GM19463 (cell line): ENCODE data around the gene SF1.

Experiments
- ATAC-seq: cut with Tn5 transposase; IDR thresholded peaks from one replicate; pipeline ENCODE4 v1.9.1; 2021; ENCODE audit warnings: mild to moderate bottlenecking, moderate library complexity; ENCODE audit not compliant: unreplicated experiment

Gene SF1

DNA sequence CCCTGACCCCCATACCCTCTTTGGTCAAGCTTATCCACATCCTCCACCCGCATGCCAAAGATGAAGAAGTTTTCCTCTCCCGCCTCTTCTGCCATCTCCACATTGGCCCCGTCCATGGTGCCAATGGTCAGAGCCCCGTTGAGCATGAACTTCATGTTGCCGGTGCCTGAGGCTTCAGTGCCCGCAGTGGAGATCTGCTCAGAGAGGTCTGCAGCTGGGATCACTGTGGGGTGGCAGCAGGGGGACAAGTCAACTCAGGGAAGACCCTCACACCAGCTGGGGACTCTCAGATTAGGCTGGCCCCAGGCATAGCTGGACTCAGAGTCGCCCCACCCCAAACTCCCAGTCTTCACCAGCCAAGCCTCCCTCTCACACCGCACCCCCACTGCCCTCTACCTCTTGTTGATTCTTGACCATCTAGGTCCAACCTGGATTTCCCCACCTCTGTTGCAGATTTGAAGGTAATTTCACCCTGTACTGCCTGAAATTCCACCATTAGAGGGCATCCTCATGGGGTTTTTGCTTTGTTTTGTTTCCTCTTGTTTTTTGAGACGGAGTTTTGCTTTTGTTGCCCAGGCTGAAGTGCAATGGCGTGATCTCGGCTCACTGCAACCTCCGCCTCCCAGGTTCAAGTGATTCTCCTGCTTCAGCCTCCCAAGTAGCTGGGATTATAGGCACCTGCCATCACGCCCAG is 27.8 kb downstream of the SF1 start:
- ATAC-seq: no peak

DNA sequence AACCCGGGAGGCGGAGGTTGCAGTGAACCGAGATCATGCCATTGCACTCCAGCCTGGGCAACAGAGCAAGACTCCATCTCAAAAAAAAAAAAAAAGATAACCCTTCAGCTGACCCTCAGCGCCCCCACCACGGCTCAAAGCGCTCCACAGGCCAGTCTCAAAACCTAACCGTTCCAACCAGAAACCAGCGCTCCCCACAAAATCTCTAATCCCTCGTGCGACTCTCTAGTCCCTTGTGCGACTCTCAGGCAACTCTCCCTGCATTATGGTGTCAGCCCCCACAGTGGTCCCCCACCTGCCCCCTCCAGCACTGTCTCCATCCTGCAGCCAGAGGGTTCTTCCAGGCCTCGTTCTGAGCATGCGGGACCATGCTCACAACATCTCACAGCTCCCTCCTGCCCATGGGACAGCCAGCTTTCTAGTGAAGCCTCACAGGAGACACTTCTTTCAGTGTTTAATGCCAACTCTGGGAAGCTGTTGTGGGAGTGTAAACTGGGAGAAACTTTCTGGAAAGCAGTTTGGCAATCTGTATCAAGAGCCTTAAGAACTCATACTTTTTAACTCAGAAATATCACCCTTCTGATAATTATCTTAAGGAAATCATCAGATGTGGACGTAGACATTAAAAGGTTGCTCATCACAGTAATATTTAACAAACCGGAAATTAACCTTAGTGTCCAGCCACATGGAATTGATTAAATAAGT is 30.2 kb downstream of the SF1 start:
- no peak for ATAC-seq

DNA sequence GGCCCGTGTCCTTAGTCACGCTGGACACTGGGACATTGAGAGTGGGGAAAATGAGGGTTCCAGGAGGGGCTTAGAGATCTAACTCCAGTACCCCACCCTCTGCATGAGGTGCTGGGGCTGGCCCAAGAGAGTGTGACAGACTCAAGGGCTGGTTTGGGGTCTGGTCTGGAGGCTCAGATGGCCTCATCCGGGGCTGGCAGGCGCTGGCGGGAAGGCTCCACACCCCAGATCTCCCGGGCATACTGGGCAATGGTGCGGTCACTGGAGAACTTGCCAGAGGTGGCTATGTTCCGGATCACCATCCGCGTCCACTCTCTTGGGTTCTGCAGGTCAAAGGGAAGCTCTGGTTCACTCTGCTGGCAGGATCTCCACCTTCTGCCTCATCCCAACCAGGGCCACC is 31.9 kb downstream of the SF1 start:
- ATAC-seq: no peak

DNA sequence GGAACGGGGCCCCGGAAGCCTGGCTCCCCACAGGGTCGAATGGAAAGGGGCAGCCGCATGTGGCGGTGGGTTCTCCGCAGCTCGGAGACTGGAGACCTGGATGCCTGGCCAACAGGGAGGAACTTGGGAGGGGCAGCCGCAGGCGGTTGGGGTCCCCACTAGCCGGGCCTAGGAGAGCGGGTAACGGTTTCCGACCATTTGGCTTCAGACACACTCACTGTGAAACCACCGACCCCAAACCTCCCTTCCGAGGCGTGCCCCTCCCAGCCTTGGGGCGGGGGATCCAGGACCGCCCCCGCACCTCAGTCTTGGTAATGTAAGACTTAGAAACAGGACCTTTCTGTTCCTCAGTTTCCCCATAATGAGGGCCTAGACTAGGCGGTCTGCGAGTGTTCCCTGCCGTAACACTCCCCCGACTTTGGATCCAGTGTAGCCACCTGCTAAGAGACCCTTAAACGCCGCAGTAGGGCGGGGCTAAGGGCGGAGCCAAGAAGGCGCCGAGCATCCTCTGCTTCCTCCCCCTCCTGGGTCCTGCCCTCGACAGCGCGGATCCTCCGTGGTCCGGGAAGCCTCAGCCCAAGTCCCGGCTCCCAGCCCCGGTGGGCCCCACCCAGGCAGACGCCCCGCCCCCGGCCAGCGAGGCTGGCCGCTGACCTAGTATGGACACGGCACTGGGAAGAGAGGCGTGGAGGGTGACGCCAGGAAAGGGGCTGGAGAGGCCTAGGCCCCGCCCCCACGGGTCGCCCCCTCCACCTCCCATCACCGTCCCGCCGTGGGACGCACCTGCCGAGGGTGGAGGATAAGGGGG is 32.6 kb downstream of the SF1 start:
- no peak for ATAC-seq

DNA sequence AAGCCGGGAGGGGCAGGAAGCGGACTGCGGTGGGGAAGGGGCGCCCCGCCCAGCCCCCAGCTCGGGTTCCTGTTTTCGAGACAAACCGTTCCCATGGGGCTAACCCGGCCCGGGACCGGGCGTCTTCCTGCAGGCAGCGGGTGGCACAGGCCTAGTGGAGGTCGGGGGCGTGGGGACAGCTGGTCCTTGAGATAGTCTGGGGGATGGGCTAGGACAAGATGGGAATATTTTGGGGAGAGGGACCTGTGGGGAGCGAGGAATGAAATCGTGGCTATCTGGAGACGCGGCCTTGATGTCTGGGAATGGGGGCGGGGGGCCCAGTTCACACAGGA is 33.2 kb downstream of the SF1 start:
- ATAC-seq: no peak

DNA sequence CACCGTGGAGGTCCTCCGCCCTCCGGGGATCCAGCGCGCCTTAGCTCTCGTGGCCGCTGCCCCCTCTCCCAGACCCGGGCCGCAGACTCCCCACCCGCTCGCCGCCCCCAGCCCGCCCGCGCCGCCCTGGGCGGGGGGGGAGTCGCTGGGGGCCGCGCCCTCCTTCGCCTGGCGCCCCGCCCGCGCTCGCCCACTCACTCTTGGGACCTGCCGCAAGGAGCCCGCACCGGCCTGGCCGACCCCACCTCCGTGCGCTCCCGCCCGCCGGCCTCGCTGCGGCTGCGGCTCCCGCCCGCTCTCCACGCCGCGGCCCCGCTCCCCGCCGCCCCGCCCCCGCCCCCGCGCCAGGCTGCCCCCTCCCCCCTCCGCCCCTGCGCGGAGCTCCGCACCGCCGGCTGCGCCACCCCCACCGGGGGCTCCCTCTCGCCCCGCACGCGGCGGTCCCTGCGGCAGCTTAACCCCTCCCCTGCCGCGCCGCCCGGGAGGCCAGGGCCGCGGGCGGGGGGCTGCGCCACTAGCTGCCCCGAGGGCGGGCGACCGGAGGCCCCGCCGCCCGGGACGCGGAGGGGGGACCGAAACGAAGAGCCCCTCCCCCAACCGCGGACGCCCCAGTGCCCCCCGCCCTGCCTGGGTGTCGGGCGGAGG is 33.7 kb downstream of the SF1 start:
- no peak for ATAC-seq

DNA sequence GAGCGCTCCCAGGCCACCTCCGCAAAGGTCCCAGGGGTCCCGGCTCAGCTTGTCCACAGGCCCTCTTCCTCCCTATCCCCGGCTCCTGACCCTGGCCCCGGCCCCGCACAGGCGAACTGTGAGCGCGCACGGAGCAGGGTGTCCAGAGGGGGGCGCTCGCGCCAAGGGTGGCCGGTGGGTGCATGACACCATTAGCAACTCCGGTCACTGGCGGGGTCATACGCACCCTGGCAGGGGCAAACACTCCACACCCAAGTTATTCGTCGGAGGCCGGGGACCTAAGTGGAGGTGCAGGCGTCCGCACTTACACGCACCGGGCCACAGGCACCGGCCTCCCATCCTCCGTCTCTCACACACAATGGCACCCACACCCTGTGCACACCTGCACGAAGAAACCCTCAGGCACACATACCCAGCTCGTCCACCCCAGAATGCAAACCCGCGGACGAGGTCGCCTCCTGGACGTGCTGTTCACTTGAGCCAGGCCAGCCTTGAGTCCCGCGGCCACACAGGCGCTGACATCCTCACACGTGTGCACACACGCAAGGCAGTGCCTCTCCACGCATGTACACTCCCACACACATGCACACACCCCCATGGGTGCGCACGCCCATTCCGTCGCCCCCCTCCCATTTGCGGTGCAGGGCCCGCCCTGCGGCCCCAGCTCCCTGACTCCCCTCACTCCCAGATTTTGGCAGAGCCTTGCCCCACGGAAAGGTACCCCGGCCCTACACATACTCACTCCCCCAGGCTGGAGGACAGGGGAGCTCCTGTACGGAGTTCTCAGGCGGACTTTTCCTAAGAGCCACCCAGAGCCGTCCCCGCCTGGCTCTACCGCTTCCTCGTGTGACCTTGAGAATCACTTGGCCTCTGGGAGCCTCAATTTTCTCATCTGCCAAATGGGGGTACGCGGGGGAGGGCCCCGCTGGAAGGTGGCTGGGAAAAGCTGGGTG is 34.5 kb downstream of the SF1 start, which contains the start of gene RASGRP2:
RASGRP2 (minus strand) TSS at position 552 of the 953 bp plus-strand sequence. CDS start 1,276 bp downstream, outside the sequence.
- no peak for ATAC-seq

DNA sequence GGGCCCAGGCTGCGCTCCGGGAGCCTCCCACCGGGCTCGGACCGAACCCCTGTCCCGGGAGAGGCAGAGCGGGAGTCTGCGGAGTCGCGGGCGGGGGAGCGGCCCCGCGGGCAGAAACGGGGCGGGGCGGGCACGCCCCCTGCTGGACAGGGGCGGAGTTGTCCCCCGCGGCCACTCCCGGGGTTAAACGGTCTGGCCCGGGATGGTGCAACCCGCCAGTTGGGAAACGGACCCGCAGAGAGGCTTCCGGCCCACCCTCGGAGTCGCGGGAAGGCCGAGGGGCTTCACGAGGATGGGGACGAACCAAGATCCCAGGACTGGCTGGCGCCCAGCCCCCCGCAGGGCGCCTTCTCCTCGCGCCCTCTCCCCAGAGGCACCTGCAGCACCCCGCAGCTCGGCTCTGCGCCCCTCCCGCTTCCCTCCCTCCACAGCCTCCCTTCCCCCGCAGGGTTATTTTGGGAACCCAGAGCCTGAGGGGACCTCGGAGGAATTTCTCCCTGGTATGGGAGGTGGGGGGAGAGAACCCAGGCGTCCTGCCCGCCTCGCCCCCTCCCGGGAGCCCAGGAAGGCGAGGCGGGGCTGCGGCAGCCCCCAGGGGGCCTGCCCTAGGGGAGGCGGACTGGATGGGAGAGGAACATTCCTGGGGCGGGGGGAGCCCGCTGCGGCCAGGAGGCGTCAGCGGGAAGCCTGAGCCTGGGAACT is 35.3 kb downstream of the SF1 start:
- no peak for ATAC-seq

DNA sequence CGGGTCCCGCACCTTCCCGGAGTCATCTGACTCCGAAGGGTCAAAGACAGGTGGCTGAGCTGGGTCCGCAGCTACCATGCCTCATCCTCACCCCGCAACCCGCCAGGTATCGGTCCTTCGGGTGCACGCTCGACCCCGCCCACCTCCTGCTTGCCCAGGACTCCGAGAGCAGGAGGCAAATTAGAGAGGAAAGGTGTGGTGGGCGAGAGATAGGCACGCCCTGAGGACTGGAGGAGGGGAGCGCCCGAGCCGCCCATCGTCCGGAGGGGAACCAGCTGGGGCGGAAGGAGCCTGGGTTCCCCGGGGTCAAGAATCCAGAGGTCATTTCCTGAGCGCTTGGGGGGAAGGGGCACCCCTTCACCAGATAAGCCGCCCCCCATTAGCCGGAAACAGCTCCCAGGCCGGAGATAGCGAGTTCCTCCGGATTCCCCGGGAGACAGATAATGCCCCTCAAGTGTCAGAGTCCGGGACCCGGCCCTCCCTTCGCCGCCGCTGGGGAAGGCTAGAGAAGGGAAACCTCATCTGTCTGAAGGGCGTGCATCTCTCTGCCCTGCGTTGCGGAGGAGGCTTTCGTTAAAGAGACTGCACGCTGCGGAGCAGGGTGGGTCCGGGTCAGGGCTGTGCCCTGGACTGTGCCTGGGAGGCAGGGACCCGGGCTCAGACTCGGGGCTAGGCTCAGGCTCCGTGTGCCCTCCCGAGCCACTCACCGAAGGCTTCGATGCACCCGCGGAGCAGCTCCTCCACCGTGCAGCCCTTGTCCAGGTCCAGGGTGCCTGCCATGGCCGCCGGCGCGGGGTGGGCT is 36.1 kb downstream of the SF1 start:
- no peak for ATAC-seq

DNA sequence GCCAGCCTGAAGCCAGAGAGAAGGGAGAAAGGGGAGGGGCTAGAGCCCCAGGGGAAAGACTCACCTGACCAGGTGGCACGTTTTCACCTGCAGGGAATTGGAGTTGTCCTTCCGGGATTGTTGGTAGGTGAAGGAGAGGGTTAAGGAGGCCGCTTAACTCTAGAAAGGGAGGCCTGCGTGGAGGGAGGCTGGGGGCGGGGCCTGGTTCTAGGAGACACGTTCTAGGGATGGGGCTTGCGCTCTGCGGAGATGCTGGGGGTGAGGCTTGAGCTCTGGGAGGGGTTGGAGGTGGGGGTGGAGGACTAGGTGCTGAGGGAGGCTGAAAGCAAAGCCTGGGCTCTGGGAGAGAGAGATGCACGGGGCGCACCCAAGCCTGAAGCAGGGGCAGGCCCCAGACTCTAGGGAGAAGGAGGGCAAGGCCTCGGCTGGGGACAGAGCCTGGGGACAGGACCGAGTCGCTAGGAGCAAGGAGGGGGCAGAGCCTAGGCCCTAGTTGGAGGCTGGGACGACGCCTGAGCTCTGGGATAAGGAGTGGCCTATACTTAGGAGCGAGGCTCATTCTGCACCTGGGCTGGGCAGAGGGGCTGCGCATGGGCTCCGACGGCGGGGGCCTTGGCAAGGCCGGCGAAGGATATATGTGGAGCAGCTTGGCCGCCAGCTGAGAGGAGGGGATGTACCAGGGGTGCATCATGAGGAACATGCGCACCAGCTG is 36.8 kb downstream of the SF1 start:
- ATAC-seq: no peak

DNA sequence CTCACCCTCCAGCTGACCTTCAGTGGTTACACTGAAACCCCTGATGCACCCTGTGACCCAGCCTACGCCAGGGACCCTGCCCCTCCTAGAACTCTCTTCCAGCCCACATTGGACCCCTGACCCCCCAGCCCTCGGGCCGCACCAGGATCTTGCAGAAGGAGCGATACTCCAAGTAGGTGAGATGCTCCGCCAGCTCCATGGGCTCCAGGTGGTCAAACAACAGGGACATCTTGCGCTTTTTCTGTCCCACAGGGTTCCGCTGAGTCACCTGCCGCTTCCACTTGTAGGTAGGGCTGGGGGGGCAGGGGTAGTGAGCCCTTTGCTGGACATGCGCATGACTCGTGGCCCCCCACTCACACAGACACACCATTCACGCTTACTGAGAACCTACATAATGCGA is 38.5 kb downstream of the SF1 start:
- no peak for ATAC-seq

DNA sequence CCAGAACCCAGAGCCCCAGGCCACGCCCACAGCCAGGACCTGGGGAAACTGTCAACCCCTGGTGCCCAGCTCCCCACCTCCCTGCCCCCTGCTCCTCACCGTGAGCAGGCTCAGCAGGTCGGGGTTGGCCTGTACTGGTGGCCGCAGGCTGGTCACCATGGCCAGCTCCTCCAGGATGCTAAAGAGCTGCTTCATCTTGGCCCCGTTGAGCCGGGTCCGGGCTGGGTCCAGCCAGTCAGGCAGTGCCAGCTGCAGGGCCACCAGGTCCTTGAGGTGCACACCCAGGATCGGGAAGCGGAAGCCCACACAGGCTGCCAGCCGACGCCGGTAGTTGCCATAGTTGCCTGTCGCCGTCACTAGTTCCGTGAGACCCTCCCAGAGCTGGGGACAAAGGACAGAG is 41.7 kb downstream of the SF1 start:
- ATAC-seq: no peak

DNA sequence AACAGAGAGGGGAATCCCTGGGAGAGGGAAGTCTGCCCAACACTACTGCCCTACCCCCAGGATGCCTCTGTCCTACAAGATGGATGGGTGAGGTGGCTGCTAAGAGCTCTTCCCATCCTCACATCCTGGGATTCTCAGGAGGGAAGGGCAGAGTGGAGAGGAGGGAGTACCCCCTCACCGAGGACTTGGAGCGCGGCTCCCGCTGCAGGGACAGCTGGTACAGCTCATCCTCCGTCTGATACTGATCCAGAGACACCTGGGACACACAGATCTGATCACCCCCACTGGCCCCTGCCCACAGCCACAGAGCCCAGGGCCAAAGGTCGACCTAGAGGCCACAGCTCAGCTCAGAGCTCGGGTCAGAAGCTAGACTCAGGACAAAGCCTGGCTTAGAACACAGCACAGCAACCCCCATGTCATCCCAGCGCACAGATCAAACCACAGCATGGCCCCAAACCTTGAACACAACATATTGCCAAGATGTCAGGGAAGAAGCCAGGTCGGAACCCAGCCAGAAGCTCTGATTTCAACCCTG is 42.5 kb downstream of the SF1 start:
- no peak for ATAC-seq

DNA sequence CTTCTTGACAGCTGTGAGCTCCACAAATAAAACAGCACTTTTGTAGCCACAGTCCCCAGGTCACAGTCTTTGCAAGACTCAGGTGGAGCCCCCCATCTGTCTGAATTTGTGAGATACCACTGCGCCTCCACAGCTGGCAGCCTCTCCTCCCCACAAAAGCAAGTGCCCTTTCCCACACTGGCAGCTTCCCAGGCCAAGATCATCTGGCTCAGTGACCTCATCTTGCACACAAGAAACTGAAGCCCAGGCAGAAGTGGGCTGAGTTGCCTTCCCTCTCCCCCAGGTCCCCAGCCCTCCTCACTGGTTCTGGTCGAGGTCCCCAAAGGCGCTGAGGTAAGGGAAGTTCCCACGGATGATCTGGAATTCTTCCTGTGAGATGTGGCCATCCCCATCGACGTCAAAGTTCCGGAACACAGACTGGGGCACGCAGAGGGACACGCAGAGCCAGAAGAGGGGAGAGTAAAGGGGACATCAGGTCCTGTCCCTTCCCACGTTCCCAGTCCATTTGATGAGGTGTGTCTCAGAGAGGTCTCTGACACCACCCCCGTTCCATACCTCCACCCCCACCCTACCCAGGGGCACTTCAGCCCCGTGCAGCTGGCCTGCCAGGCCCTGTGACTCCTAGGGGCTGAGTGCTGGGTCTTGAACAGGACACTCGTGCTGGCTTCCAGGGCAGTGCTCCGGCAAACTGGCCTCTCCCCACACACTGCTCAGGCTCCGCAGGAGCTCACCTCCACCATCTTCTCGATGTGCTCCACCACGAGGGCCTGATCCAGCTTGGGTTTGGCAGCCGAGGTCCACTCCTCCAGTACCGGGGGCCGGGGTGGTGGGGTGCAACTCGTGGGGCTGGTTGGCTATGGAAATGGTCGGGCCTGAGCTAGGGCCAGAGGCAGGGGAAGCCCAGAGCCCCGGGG is 43.3 kb downstream of the SF1 start:
- ATAC-seq: no peak

DNA sequence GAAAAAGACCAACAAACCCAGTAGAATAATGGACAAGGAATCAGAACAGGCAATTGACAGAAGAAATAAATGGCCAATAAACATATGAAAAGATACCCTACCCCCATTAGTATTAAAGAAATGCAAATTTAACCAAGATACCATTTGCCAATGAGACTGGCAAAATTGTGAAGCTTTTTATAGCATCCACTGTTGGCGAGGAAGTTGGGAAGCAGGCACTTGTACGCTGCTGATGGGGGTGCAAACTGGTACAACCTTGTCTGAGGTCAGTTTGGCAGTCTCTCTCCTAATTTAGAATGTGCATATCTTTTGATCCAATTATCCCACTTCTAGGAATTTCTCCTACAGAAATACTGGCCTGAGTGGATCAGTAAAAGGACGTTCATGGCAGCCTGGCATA is 46.7 kb downstream of the SF1 start:
- ATAC-seq: no peak

DNA sequence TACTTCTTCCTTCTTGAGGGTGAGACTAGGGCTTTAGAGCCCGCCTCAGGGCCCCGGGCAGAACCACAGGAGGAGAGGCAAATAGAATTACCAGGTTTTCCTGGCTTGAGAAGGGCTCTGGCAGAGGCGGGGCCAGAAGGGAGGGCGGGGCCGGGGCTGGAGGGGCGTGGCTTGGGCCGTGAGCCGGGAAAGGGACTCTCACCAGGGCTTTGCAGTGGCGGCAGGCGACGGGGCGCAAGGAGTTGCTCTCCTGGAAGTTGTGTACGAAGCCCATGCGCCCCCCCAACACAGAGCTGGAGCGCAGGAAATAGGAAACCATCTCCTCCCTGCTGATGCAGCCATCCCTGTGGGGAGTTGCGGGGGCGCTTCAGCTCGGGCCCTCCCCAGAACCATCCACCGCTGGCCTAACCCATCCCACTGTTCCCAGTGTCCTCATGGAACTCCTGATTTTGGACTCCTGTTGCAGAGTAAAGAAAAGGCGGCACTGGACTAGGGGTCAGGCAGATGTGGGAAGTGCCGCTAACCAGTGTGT is 48.4 kb downstream of the SF1 start:
- no peak for ATAC-seq
